Natural killer cell (primary cell): ENCODE data around the gene SLC39A11. TPM values are rescaled to one million over a fixed set of nuclear protein-coding genes. Genes with fewer than 3 reads are reported as not detected.

Experiments
- ATAC-seq, 3 donors: fragments of 150-1000 bp in 2 of 3; fragments of 200-7000 bp in 1 of 3; cut with Tn5 transposase; 1 replicate in 1 of 3; 2 replicates in 2 of 3; pipeline ENCODE4 v1.10.0; 2021; ENCODE audit warnings: mild to moderate bottlenecking in 2 of 3, moderate library complexity in 2 of 3
- DNase-seq, 2 donors: peaks; one replicate each; pipeline versions ENCODE4 v3.0.0 to v3.0.0-alpha.2; 2013 to 2021; ENCODE audit warnings: mixed read lengths in 1 of 2
- H3K27ac ChIP-seq: one replicate; pipeline ENCODE4 v1.5.1; 2013; ENCODE audit warnings: mild to moderate bottlenecking, low read length
- H3K27me3 ChIP-seq: one replicate; pipeline ENCODE4 v1.6.1; 2013; ENCODE audit warnings: low read length; ENCODE audit not compliant: control insufficient read depth, insufficient read depth
- H3K36me3 ChIP-seq: one replicate; pipeline ENCODE4 v1.6.1; 2013; ENCODE audit warnings: low read length; ENCODE audit not compliant: control insufficient read depth, insufficient read depth
- H3K4me1 ChIP-seq: one replicate; pipeline ENCODE4 v1.6.1; 2013; ENCODE audit warnings: low read length; ENCODE audit not compliant: control insufficient read depth, insufficient read depth
- H3K4me3 ChIP-seq: one replicate; pipeline ENCODE4 v1.5.1; 2013; ENCODE audit warnings: low read length
- H3K9me3 ChIP-seq: one replicate; pipeline ENCODE4 v1.6.1; 2013; ENCODE audit warnings: low read length; ENCODE audit not compliant: control insufficient read depth, insufficient read depth
- H3K27ac Mint-ChIP-seq, 2 donors: one replicate each; pipeline ENCODE4 v1.8.0; 2022; ENCODE audit warnings: mild to moderate bottlenecking in 2 of 2, mixed read lengths in 2 of 2, moderate library complexity in 1 of 2
- H3K27me3 Mint-ChIP-seq, 2 donors: one replicate each; pipeline ENCODE4 v1.8.0; 2022; ENCODE audit warnings: low read depth in 2 of 2, mixed read lengths in 2 of 2
- H3K36me3 Mint-ChIP-seq: one replicate; pipeline ENCODE4 v1.8.0; 2022; ENCODE audit warnings: mixed read lengths
- H3K4me1 Mint-ChIP-seq, 2 donors: one replicate each; pipeline ENCODE4 v1.8.0; 2022; ENCODE audit warnings: mixed read lengths in 2 of 2
- H3K4me3 Mint-ChIP-seq: one replicate; pipeline ENCODE4 v1.8.0; 2022; ENCODE audit warnings: mild to moderate bottlenecking, moderate library complexity, mixed read lengths
- H3K9me3 Mint-ChIP-seq, 2 donors: one replicate each; pipeline ENCODE4 v1.8.0; 2022; ENCODE audit warnings: mixed read lengths in 2 of 2
- CTCF ChIP-seq: fragments of 200-600 bp; IDR thresholded peaks from one replicate; pipeline ENCODE4 v1.8.0; 2022; ENCODE audit warnings: antibody characterized with exemption
- WGBS: methylation state at CpG from one replicate; pipeline ENCODE4 v1.1.7; 2013; ENCODE audit warnings: missing lambda C conversion rate; ENCODE audit not compliant: insufficient coverage; 5-methylcytosine and 5-hydroxymethylcytosine counted together
- intact Hi-C: fragments of 100-400 bp; cut with micrococcal nuclease; formaldehyde crosslinking; loops from one replicate; pipeline ENCODE4 v1.14.2; 2022
- total RNA-seq, 4 donors: library from RNA; stranded (reverse); fragments of 120-200 nt in 1 of 4; gene quantifications; one replicate each; pipeline versions ENCODE4 v1.2.3 to v1.2.4, GENCODE V29; 2013 to 2022

SLC39A11 gene
- total RNA-seq, 3 donors from 2014 or later (not counting 1 experiment from before 2014, with no cell fraction given): 32.6 to 44.9 (median 39.4) TPM

GRCh38 chr17:72634621-72635020 lies 457.9 kb downstream of the SLC39A11 start:
- Histone ChIP-seq H3K27ac (no peak overlapping the region), H3K4me1 (peaks cover 11% of the 10 kb centered on the region), H3K36me3 (no peaks in the 10 kb centered on the region), H3K27me3 (no peaks in the 10 kb centered on the region), H3K9me3 (no peaks in the 10 kb centered on the region), H3K4me3 (no peak overlapping the region)
- DNase-seq (peak in 1 of 2 donors; percentile 24), ATAC-seq (no peak)
- H3K4me3 Mint-ChIP-seq: no peak overlapping the region
- H3K27ac Mint-ChIP-seq: no peak overlapping the region
- no peaks in the 10 kb centered on the region for H3K36me3 Mint-ChIP-seq
- H3K9me3 Mint-ChIP-seq: no peaks in the 10 kb centered on the region
- WGBS: 31% methylated on average over 7 of the region's 7 CpGs
- peaks cover 3 to 11% of the 10 kb centered on the region in 2 donors for H3K27me3 Mint-ChIP-seq
- TF ChIP-seq CTCF: no peak
- intact Hi-C loops: no loop called here
- peaks cover 6 to 11% of the 10 kb centered on the region in 2 donors for H3K4me1 Mint-ChIP-seq

GRCh38 chr17:72631949-72632684 lies 460.4 kb downstream of the SLC39A11 start:
- no peak for DNase-seq
- 95% methylated on average over 22 of the region's 22 CpGs for WGBS
- ATAC-seq: no peak
- H3K27ac ChIP-seq: no peak overlapping the region
- Mint-ChIP-seq H3K36me3 (no peaks in the 10 kb centered on the region), H3K27ac (no peak overlapping the region), H3K27me3 (peaks cover 0 to 18% of the 10 kb centered on the region in 2 donors), H3K4me3 (no peak overlapping the region), H3K4me1 (peaks cover 6 to 11% of the 10 kb centered on the region in 2 donors), H3K9me3 (no peaks in the 10 kb centered on the region)
- no peaks in the 10 kb centered on the region for H3K27me3 ChIP-seq
- H3K9me3 ChIP-seq: no peaks in the 10 kb centered on the region
- no peak for TF ChIP-seq CTCF
- no peaks in the 10 kb centered on the region for H3K36me3 ChIP-seq
- no peak overlapping the region for H3K4me3 ChIP-seq
- H3K4me1 ChIP-seq: peaks cover 11% of the 10 kb centered on the region
- intact Hi-C loops: no loop called here

GRCh38 chr17:72631568-72631948 lies 460.9 kb downstream of the SLC39A11 start:
- ATAC-seq (no peak), DNase-seq (no peak)
- Histone ChIP-seq H3K4me3 (no peak overlapping the region), H3K27me3 (no peaks in the 10 kb centered on the region), H3K36me3 (no peaks in the 10 kb centered on the region), H3K27ac (no peak overlapping the region), H3K4me1 (peaks cover 11% of the 10 kb centered on the region), H3K9me3 (no peaks in the 10 kb centered on the region)
- Mint-ChIP-seq H3K27me3 (peaks cover 0 to 24% of the 10 kb centered on the region in 2 donors), H3K4me3 (no peak overlapping the region), H3K36me3 (peaks cover 5% of the 10 kb centered on the region), H3K27ac (no peak overlapping the region), H3K9me3 (peaks cover 0 to 2% of the 10 kb centered on the region in 2 donors), H3K4me1 (peaks cover 6 to 11% of the 10 kb centered on the region in 2 donors)
- WGBS: 93% methylated on average over 9 of the region's 9 CpGs
- intact Hi-C loops: no loop called here
- TF ChIP-seq CTCF: no peak

- Mint-ChIP-seq H3K27me3 (peaks cover 19 to 65% of the 10 kb centered on the region in 2 donors), H3K36me3 (peaks cover 6% of the 10 kb centered on the region), H3K4me1 (no peaks in the 10 kb centered on the region), H3K4me3 (no peak overlapping the region), H3K27ac (no peak overlapping the region), H3K9me3 (peaks cover 0 to 2% of the 10 kb centered on the region in 2 donors)
- no peak overlapping the region for H3K27ac ChIP-seq
- no peaks in the 10 kb centered on the region for H3K9me3 ChIP-seq
- H3K27me3 ChIP-seq: peaks cover 3% of the 10 kb centered on the region
- no peak for TF ChIP-seq CTCF
- DNase-seq (no peak), ATAC-seq (no peak)
- no peak overlapping the region for H3K4me3 ChIP-seq
- H3K36me3 ChIP-seq: no peaks in the 10 kb centered on the region
- no peaks in the 10 kb centered on the region for H3K4me1 ChIP-seq
- intact Hi-C loops: no loop called here
Observed at GRCh38 chr17:72624652-72625051, 467.8 kb downstream of the SLC39A11 start.
